Uterine smooth muscle cell (primary cell): ENCODE measurements around the gene PYGL. TPM values are rescaled to one million over a fixed set of nuclear protein-coding genes. Genes with fewer than 3 reads are reported as not detected.

Experiments
- total RNA-seq: library from RNA; depleted of rRNA; stranded (reverse); fragments of >200 nt; gene quantifications from 2 replicates; pipeline ENCODE4 v1.2.3, GENCODE V29; 2014

PYGL gene
- 85.3 and 114 TPM in 2 replicates for total RNA-seq

GRCh38 chr14:50943943-50944646 lies at the start of gene PYGL:
Gene PYGL (minus strand): TSS chr14:50944483. CDS start chr14:50944403, 80 bp downstream.

GRCh38 chr14:50871914-50872732 lies 72.2 kb downstream of the PYGL start, which contains the start of gene ABHD12B:
Gene ABHD12B (plus strand): TSS chr14:50872053. CDS start chr14:50872175, 122 bp downstream.

Other genes starting within 250 kb of the PYGL start
- 48.7 and 58.8 TPM in 2 replicates for gene NIN, start 113.3 kb downstream of the PYGL start, total RNA-seq
- gene ABHD12B, start 72.4 kb downstream of the PYGL start, total RNA-seq = not detected in 2 replicates
- 0.62 and 0.77 TPM in 2 replicates for gene TRIM9, start 150.6 kb upstream of the PYGL start, total RNA-seq